ENCODE measurements around the gene CFAP141.

The CFAP141 gene

DNA sequence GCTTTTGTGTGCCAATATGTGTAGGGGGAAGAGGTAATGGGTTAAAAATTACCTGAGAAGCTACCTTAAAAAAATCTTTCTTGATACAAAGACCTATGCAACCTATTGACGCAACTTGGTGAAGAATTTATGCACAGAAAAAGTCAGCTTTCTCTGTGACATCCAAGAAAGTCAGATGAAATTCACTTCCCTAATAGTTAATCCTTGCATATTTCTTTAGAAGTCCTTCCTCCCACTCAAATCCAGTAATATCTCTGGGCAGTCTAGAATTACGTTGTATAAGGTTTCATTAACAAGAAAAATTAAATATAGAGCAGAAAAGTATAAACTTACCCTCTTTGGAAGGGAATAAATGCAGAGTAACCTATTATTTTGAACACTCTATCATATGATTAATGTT lies 17.5 kb upstream of the CFAP141 start:
- Histone ChIP-seq H3K9me3 (ENCODE audit: control insufficient read depth, insufficient read depth, low read depth, low read length) (no peaks in the 10 kb centered on the region), H3K9ac (ENCODE audit: low read length) (no peak overlapping the region), H3K27me3 (ENCODE audit: control insufficient read depth, insufficient read depth, low read length) (no peaks in the 10 kb centered on the region), H3K4me1 (ENCODE audit: control insufficient read depth, insufficient read depth, low read length) (peaks cover 17% of the 10 kb centered on the region), H3K36me3 (ENCODE audit: control insufficient read depth, insufficient read depth, low read length) (peaks cover 54% of the 10 kb centered on the region), H3K27ac (ENCODE audit: low read depth, low read length) (peak overlapping the region; percentile 21; the same call in 1 of the 2 replicates), H3K4me3 (ENCODE audit: low read depth, low read length) (0 out of 2 replicates have a peak overlapping the region, but pooled peaks have one; percentile 99)

DNA sequence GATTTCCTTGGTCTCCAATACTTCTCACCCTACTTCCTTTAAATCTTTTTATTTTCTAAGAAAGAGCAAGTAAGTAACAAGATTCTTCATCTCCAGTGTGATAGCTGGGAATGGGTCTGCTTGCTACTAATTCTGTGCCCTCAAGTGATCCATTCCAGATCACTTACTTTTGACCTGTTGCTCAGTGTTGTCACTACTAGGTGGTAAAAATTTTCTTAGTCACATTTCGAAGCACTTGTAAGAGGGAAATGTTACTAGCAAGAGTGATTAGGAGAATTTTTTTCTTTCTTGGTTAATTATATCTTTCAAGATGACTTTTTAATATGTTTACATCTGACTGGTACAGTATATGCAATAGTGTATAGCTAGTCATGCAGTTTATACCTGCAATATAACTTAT lies 16.8 kb upstream of the CFAP141 start:
- Histone ChIP-seq H3K9ac (ENCODE audit: low read length) (no peak overlapping the region), H3K27me3 (ENCODE audit: control insufficient read depth, insufficient read depth, low read length) (no peaks in the 10 kb centered on the region), H3K4me1 (ENCODE audit: control insufficient read depth, insufficient read depth, low read length) (peaks cover 22% of the 10 kb centered on the region), H3K36me3 (ENCODE audit: control insufficient read depth, insufficient read depth, low read length) (peaks cover 54% of the 10 kb centered on the region), H3K27ac (ENCODE audit: low read depth, low read length) (no peak overlapping the region), H3K9me3 (ENCODE audit: control insufficient read depth, insufficient read depth, low read depth, low read length) (no peaks in the 10 kb centered on the region), H3K4me3 (ENCODE audit: low read depth, low read length) (peak overlapping the region; percentile 99)

DNA sequence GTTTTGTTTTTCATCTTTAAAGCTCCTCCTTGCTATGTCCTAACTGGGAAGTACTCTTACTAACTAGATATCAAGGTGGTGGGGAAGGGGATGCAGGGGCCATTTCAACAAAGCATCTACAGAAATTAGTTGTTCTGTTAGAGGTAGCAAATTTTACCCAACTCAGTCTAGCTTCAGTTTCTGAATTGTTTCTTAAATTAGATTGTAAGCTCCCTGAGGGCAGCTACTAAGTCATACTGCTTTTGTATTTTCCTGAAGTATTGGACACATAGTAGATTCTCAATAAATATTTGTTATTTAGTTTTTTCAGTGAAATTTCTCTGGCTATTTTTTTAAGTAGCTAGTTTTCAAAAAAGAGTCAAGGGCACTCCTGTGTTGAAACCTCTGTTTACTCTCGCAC lies 16.4 kb upstream of the CFAP141 start:
- Histone ChIP-seq H3K4me3 (ENCODE audit: low read depth, low read length) (peak overlapping the region; percentile 99), H3K4me1 (ENCODE audit: control insufficient read depth, insufficient read depth, low read length) (peaks cover 22% of the 10 kb centered on the region), H3K27me3 (ENCODE audit: control insufficient read depth, insufficient read depth, low read length) (no peaks in the 10 kb centered on the region), H3K36me3 (ENCODE audit: control insufficient read depth, insufficient read depth, low read length) (peaks cover 54% of the 10 kb centered on the region), H3K9ac (ENCODE audit: low read length) (no peak overlapping the region), H3K9me3 (ENCODE audit: control insufficient read depth, insufficient read depth, low read depth, low read length) (no peaks in the 10 kb centered on the region), H3K27ac (ENCODE audit: low read depth, low read length) (no peak overlapping the region)

DNA sequence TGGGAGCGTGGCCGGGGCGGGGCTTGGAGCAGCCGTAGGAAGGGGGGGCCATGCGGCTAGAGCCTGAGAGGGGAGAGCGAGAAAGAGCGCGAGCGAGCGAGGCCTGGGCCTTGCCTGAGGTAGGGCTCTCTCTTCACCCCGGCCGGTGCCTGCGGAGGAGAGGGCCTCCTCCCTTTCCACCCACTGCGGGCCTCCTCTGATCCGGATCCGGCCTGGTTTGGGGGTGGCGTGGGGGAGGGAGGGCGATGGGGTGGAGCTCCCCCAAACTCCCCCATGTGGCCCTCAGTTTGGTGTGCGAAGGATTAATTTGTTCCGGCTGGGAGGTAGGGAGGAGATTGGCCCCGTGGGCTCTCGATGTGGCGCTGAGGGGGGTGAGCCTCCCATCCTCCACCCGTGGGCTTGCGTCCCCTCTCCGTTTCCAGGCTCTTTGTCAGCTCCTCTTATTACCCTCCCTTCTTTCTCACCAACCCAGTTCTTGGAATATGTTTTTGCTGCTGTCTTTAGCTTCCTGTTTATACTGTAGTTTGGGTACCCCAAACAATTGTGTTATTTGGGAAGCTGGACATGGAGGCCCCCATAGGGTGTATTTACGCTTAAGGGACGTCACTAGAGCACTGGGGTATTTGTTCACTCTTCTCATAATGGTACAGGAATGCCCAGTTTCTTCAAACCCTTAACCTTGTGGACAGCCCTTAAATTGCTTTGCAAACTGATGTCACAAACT lies 15.3 kb upstream of the CFAP141 start:
- H3K36me3 ChIP-seq (ENCODE audit: control insufficient read depth, insufficient read depth, low read length): peaks cover 52% of the 10 kb centered on the region
- H3K4me3 ChIP-seq (ENCODE audit: low read depth, low read length): peak overlapping the region; percentile 99
- peak overlapping the region; percentile 90 for H3K9ac ChIP-seq (ENCODE audit: low read length)
- no peaks in the 10 kb centered on the region for H3K9me3 ChIP-seq (ENCODE audit: control insufficient read depth, insufficient read depth, low read depth, low read length)
- H3K27me3 ChIP-seq (ENCODE audit: control insufficient read depth, insufficient read depth, low read length): no peaks in the 10 kb centered on the region
- H3K4me1 ChIP-seq (ENCODE audit: control insufficient read depth, insufficient read depth, low read length): peaks cover 22% of the 10 kb centered on the region
- peak overlapping the region; percentile 95 for H3K27ac ChIP-seq (ENCODE audit: low read depth, low read length)

DNA sequence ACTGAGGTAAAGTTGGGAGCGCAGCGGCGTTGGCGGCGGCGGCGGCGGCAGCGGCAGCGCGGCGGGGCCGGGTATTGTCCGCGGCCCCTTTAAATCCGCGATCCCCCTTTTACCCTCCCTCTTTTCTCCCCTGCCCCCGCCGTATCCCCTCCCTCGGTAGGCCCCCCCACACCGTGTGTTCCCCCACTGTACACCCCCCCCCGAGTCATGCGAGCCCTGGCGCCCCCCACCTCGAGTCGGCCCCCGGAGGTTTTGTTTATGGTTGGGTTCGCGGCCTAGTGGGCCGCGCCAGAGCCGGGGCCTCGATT lies 14.8 kb upstream of the CFAP141 start:
- H3K9me3 ChIP-seq (ENCODE audit: control insufficient read depth, insufficient read depth, low read depth, low read length): no peaks in the 10 kb centered on the region
- H3K4me1 ChIP-seq (ENCODE audit: control insufficient read depth, insufficient read depth, low read length): peaks cover 22% of the 10 kb centered on the region
- peak overlapping the region; percentile 90 for H3K9ac ChIP-seq (ENCODE audit: low read length)
- H3K27me3 ChIP-seq (ENCODE audit: control insufficient read depth, insufficient read depth, low read length): no peaks in the 10 kb centered on the region
- peak overlapping the region; percentile 99 for H3K4me3 ChIP-seq (ENCODE audit: low read depth, low read length)
- H3K27ac ChIP-seq (ENCODE audit: low read depth, low read length): peak overlapping the region; percentile 95
- peaks cover 47% of the 10 kb centered on the region for H3K36me3 ChIP-seq (ENCODE audit: control insufficient read depth, insufficient read depth, low read length)

DNA sequence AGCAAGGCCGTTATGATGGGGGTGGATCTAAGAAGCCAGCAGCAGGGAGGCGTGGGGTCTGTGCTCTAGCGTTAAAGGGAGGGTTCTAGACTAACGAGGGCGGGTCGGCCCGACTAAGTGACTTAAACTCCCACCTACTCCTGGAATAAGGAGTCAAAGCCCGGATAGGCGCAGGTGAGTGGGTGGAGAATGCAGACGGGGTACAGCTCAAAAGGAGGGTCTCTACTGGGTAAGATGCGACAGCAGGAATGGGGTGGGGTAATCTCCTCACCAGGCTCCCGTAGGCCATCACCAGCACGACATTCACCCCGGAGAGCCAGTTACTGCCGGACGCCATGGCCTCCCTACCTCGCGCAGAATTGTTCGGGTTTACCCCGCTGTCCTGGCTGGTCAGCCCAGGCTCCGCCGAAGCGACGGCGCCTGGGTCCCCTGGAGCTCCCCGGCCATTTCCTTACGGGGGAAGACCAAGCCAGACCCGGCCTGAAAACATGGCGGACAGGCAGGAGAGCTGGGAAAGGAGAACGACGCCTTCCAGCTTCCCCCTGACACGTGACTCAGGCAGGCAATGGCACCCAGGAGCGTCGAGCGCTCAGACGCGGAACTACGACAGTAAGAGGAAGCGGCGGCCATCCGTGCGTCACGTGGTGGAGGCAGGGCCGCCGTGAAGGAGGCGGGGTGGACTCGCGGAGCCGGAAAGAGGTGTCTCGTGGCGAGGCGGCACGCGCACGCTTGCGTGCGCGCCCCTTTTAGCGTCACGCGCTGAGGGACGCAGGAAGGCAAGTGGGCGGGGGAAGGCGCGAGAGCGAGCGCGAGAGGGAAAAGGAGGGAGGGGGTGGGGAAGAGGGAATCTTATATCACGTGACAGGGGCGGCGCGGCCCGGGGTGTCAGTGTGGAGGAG lies 14.2 kb upstream of the CFAP141 start, which contains the start of gene UBAP2L:
Gene UBAP2L (plus strand): TSS at position 885 of the 899 bp plus-strand sequence. CDS start 4,169 bp downstream, outside the sequence.
- H3K36me3 ChIP-seq (ENCODE audit: control insufficient read depth, insufficient read depth, low read length): peaks cover 41% of the 10 kb centered on the region
- H3K9ac ChIP-seq (ENCODE audit: low read length): peak within 1 kb of the TSS; percentile 100
- peak within 1 kb of the TSS; percentile 99 for H3K27ac ChIP-seq (ENCODE audit: low read depth, low read length)
- H3K4me1 ChIP-seq (ENCODE audit: control insufficient read depth, insufficient read depth, low read length): peaks cover 22% of the 10 kb centered on the region
- H3K9me3 ChIP-seq (ENCODE audit: control insufficient read depth, insufficient read depth, low read depth, low read length): no peaks in the 10 kb centered on the region
- H3K4me3 ChIP-seq (ENCODE audit: low read depth, low read length): peak within 1 kb of the TSS; percentile 99
- no peaks in the 10 kb centered on the region for H3K27me3 ChIP-seq (ENCODE audit: control insufficient read depth, insufficient read depth, low read length)

DNA sequence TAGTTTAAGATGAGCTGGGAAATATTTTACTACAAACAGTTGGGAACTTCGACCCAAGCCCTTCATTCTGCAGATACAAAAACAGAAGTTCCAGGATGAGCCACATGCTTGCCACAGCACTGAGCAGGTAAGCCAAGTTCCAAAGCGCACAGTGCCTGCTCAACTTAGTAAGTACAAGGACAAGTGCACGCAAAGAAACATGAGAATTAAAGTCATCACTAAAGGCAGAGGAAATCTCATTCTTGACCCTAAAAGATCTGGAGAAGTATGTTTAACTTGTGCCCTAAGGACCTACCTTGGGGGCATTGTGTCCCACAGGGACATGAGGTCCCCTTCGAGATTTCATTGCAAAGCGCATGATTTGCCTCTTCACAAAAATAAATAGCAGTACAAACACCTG lies 13.4 kb upstream of the CFAP141 start:
- H3K27me3 ChIP-seq (ENCODE audit: control insufficient read depth, insufficient read depth, low read length): no peaks in the 10 kb centered on the region
- H3K27ac ChIP-seq (ENCODE audit: low read depth, low read length): peak overlapping the region; percentile 99
- no peaks in the 10 kb centered on the region for H3K9me3 ChIP-seq (ENCODE audit: control insufficient read depth, insufficient read depth, low read depth, low read length)
- peaks cover 22% of the 10 kb centered on the region for H3K4me1 ChIP-seq (ENCODE audit: control insufficient read depth, insufficient read depth, low read length)
- peaks cover 35% of the 10 kb centered on the region for H3K36me3 ChIP-seq (ENCODE audit: control insufficient read depth, insufficient read depth, low read length)
- H3K4me3 ChIP-seq (ENCODE audit: low read depth, low read length): peak overlapping the region; percentile 99
- peak overlapping the region; percentile 100 for H3K9ac ChIP-seq (ENCODE audit: low read length)

DNA sequence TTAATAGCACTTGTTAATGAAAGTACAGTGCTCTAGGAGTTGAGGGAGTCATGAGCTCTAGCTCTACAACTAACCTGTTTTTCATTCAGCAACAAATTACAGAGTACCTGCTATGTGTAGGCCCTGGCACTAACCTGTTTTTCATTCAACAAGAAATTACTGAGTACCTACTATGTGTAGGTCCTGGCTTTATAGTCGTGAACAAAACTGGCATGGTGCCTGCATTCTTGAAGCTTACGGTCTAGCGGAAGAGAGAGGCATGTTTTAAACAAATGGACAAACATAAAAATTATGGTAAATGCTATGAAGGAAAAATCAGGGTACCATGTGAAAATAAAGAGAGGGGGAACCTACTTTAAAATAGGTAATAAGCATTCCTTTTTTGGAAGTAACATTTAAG lies 12.4 kb upstream of the CFAP141 start:
- no peaks in the 10 kb centered on the region for H3K9me3 ChIP-seq (ENCODE audit: control insufficient read depth, insufficient read depth, low read depth, low read length)
- no peak overlapping the region for H3K27ac ChIP-seq (ENCODE audit: low read depth, low read length)
- no peaks in the 10 kb centered on the region for H3K27me3 ChIP-seq (ENCODE audit: control insufficient read depth, insufficient read depth, low read length)
- H3K4me1 ChIP-seq (ENCODE audit: control insufficient read depth, insufficient read depth, low read length): peaks cover 22% of the 10 kb centered on the region
- peaks cover 39% of the 10 kb centered on the region for H3K36me3 ChIP-seq (ENCODE audit: control insufficient read depth, insufficient read depth, low read length)
- no peak overlapping the region for H3K9ac ChIP-seq (ENCODE audit: low read length)
- peak overlapping the region; percentile 99; the same call in 1 of the 2 replicates for H3K4me3 ChIP-seq (ENCODE audit: low read depth, low read length)

DNA sequence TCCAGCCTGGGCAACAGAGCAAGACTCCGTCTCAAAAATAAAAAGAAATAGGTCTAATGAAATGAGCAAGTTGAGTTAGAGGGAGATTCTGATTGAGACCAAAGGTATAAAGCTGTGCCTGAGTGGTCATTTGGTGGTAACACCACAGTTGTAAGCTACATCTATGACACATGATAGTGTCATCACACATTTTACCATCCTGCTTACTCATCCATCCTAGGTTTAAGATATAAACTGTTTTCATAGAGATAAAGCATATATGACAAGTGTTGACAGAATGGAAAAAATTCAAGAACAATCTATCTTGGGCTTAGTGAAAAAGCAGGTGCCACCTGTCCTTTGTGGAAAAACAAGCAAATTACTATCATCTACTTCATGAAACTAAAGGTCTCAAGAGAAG lies 7.1 kb upstream of the CFAP141 start:
- H3K4me3 ChIP-seq (ENCODE audit: low read depth, low read length): no peak overlapping the region
- H3K9me3 ChIP-seq (ENCODE audit: control insufficient read depth, insufficient read depth, low read depth, low read length): no peaks in the 10 kb centered on the region
- peaks cover 2% of the 10 kb centered on the region; the same call in 1 of the 2 replicates for H3K4me1 ChIP-seq (ENCODE audit: control insufficient read depth, insufficient read depth, low read length)
- H3K27ac ChIP-seq (ENCODE audit: low read depth, low read length): no peak overlapping the region
- H3K27me3 ChIP-seq (ENCODE audit: control insufficient read depth, insufficient read depth, low read length): no peaks in the 10 kb centered on the region
- H3K36me3 ChIP-seq (ENCODE audit: control insufficient read depth, insufficient read depth, low read length): peaks cover 76% of the 10 kb centered on the region
- no peak overlapping the region for H3K9ac ChIP-seq (ENCODE audit: low read length)

DNA sequence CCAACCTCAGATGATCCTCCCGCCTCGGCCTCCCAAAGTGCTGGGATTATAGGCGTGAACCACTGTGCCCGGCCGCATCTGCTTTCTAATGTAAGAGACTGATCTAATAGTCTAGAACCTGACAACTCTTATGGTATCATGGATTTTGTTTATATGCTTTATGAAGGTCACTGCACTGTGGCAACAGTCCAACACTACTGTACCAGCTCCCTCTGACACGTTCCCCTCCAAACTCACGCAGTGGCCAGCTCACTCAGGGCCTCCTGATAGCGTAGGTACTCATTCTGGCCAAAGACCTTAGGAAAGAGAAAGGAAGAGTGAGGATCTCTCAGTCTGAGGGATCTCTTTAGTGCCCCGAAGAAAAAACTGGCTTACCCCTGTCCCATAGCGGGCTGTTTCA lies 6.0 kb upstream of the CFAP141 start:
- Histone ChIP-seq H3K27me3 (ENCODE audit: control insufficient read depth, insufficient read depth, low read length) (no peaks in the 10 kb centered on the region), H3K36me3 (ENCODE audit: control insufficient read depth, insufficient read depth, low read length) (peaks cover 75% of the 10 kb centered on the region), H3K9me3 (ENCODE audit: control insufficient read depth, insufficient read depth, low read depth, low read length) (no peaks in the 10 kb centered on the region), H3K9ac (ENCODE audit: low read length) (no peak overlapping the region), H3K4me3 (ENCODE audit: low read depth, low read length) (no peak overlapping the region), H3K27ac (ENCODE audit: low read depth, low read length) (no peak overlapping the region), H3K4me1 (ENCODE audit: control insufficient read depth, insufficient read depth, low read length) (no peaks in the 10 kb centered on the region)

All from HUES6 (cell line).